WTC11 (cell line): ENCODE results near the gene DSC2. TPM values are rescaled to one million over a fixed set of nuclear protein-coding genes. Genes with fewer than 3 reads are reported as not detected.

Source experiments
- ATAC-seq: fragments of 200-7000 bp; cut with Tn5 transposase; 2 replicates; pipeline ENCODE4 v1.10.0; 2021; ENCODE audit warnings: mild to moderate bottlenecking, moderate library complexity
- CTCF ChIA-PET: fragments of 300-600 bp; sonication (Branson Sonifier 250); formaldehyde crosslinking; loops from one replicate; lab custom pipeline; 2021; ENCODE audit warnings: antibody characterized with exemption; lab: Charles Lee
- POLR2A ChIA-PET: fragments of 350-600 bp; sonication (Branson Sonifier 250); formaldehyde crosslinking; loops from one replicate; lab custom pipeline; 2021; ENCODE audit warnings: antibody characterized with exemption; lab: Charles Lee
- DNase-seq: peaks from one replicate; pipeline ENCODE4 v3.0.0; 2021; ENCODE audit warnings: low spot score
- H3K27ac Mint-ChIP-seq: 2 replicates; pipeline ENCODE4 v1.8.0; 2021; ENCODE audit warnings: mixed read lengths
- H3K27me3 Mint-ChIP-seq: 2 replicates; pipeline ENCODE4 v1.8.0; 2021; ENCODE audit warnings: low read depth, mild to moderate bottlenecking, moderate library complexity, mixed read lengths
- H3K36me3 Mint-ChIP-seq: 2 replicates; pipeline ENCODE4 v1.8.0; 2021; ENCODE audit warnings: mixed read lengths
- H3K4me1 Mint-ChIP-seq: 2 replicates; pipeline ENCODE4 v1.8.0; 2022; ENCODE audit warnings: mixed read lengths
- H3K4me3 Mint-ChIP-seq: 2 replicates; pipeline ENCODE4 v1.8.0; 2021; ENCODE audit warnings: mild to moderate bottlenecking, moderate library complexity, mixed read lengths
- H3K9me3 Mint-ChIP-seq: 2 replicates; pipeline ENCODE4 v1.8.0; 2021; ENCODE audit warnings: mixed read lengths
- ELF4 ChIP-seq: sonication (generic); formaldehyde crosslinking; IDR thresholded peaks from 2 replicates; pipeline ENCODE4 v1.8.1; 2022; ENCODE audit warnings: low read depth, mild to moderate bottlenecking, moderate library complexity, missing genetic modification reagents
- MXD4 ChIP-seq: fragments of 250-450 bp; sonication (Bioruptor Pico); IDR thresholded peaks from 2 replicates; pipeline ENCODE4 v1.8.0; 2021; ENCODE audit warnings: mild to moderate bottlenecking, moderate library complexity, borderline replicate concordance
- NR2C2 ChIP-seq: sonication (generic); formaldehyde crosslinking; IDR thresholded peaks from 2 replicates; pipeline ENCODE4 v1.8.0; 2022; ENCODE audit warnings: mild to moderate bottlenecking, missing genetic modification reagents
- PRRX2 ChIP-seq: fragments of 250-450 bp; sonication (Bioruptor Pico); IDR thresholded peaks from 2 replicates; pipeline ENCODE4 v1.8.0; 2021; ENCODE audit warnings: mild to moderate bottlenecking
- RELA ChIP-seq: sonication (generic); formaldehyde crosslinking; IDR thresholded peaks from 2 replicates; pipeline ENCODE4 v1.8.1; 2022; ENCODE audit warnings: missing genetic modification reagents, mild to moderate bottlenecking, borderline replicate concordance
- SOX15 ChIP-seq: fragments of 250-450 bp; sonication (Bioruptor Pico); IDR thresholded peaks from 2 replicates; pipeline ENCODE4 v1.9.0; 2021; ENCODE audit warnings: mild to moderate bottlenecking
- ZNF138 ChIP-seq: sonication (generic); formaldehyde crosslinking; conservative IDR thresholded peaks from 2 replicates; pipeline ENCODE4 v1.8.1; 2022; ENCODE audit warnings: mild to moderate bottlenecking, moderate library complexity, missing genetic modification reagents
- ZNF232 ChIP-seq: sonication (generic); formaldehyde crosslinking; IDR thresholded peaks from 2 replicates; pipeline ENCODE4 v1.8.0; 2022; ENCODE audit warnings: mild to moderate bottlenecking, missing genetic modification reagents
- ZNF396 ChIP-seq: fragments of 250-450 bp; sonication (Bioruptor Pico); IDR thresholded peaks from 2 replicates; pipeline ENCODE4 v1.8.0; 2021; ENCODE audit warnings: mild to moderate bottlenecking, moderate library complexity, borderline replicate concordance
- ZNF416 ChIP-seq: fragments of 250-450 bp; sonication (Bioruptor Pico); IDR thresholded peaks from 2 replicates; pipeline ENCODE4 v1.9.0; 2021; ENCODE audit warnings: mild to moderate bottlenecking, inconsistent platforms
- ZNF671 ChIP-seq: fragments of 250-450 bp; sonication (Bioruptor Pico); IDR thresholded peaks from 2 replicates; pipeline ENCODE4 v1.8.0; 2021; ENCODE audit warnings: mild to moderate bottlenecking
- total RNA-seq: library from RNA; stranded (reverse); gene quantifications from 3 replicates; pipeline ENCODE4 v1.2.3, GENCODE V29; 2021
- TF ChIP-seq, protein P1 (sequence below): sonication (generic); formaldehyde crosslinking; IDR thresholded peaks from 2 replicates; pipeline ENCODE4 v1.8.1; 2023; ENCODE audit warnings: mild to moderate bottlenecking, missing genetic modification reagents, moderate library complexity
- TF ChIP-seq, protein P2 (sequence below): sonication (generic); formaldehyde crosslinking; IDR thresholded peaks from 2 replicates; pipeline ENCODE4 v1.8.1; 2023; ENCODE audit warnings: mild to moderate bottlenecking, missing genetic modification reagents, moderate library complexity
- TF ChIP-seq, protein P3 (sequence below): fragments of 250-450 bp; sonication (Bioruptor Pico); IDR thresholded peaks from 2 replicates; pipeline ENCODE4 v2.1.2; 2022; ENCODE audit warnings: mild to moderate bottlenecking, moderate library complexity
- TF ChIP-seq, protein P4 (sequence below): fragments of 250-450 bp; sonication (Bioruptor Pico); IDR thresholded peaks from 2 replicates; pipeline ENCODE4 v1.9.0; 2021; ENCODE audit warnings: mild to moderate bottlenecking
- TF ChIP-seq, protein P5 (sequence below): sonication (generic); formaldehyde crosslinking; IDR thresholded peaks from 2 replicates; pipeline ENCODE4 v1.8.0; 2023; ENCODE audit warnings: mild to moderate bottlenecking, missing genetic modification reagents
- TF ChIP-seq, protein P6 (sequence below): sonication (generic); formaldehyde crosslinking; IDR thresholded peaks from 2 replicates; pipeline ENCODE4 v1.8.1; 2022; ENCODE audit warnings: low read depth, missing genetic modification reagents, borderline replicate concordance
- TF ChIP-seq, protein P7 (sequence below): sonication (generic); formaldehyde crosslinking; IDR thresholded peaks from 2 replicates; pipeline ENCODE4 v1.8.1; 2022; ENCODE audit warnings: low read depth, mild to moderate bottlenecking, moderate library complexity, missing genetic modification reagents, borderline replicate concordance
- TF ChIP-seq, protein P8 (sequence below): sonication (generic); formaldehyde crosslinking; IDR thresholded peaks from 2 replicates; pipeline ENCODE4 v1.8.0; 2022; ENCODE audit warnings: mild to moderate bottlenecking, missing genetic modification reagents

DSC2 gene
- total RNA-seq, 1 experiment from 2014 or later: 29.8 TPM

DNA sequence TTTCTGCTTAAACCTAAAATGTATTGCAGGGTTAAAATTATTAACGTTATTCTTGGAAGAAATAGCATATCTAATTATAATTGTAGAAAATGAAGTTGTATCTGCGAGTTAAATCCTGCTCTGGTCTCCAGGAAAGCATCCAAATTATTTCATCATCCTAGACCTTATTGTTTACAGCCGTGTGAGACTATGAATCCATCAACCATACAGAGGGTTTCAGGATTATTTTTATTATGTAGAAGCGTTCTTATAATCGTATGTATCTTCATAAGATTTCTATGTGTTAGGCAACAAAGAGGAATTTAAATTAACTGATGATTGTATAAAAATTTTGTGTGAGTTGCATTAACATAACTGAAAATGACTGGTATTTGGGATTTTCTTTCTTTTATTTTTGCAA lies 45.2 kb downstream of the DSC2 start:
- Mint-ChIP-seq H3K4me3 (no peak overlapping the region), H3K27me3 (peaks cover 4% of the 10 kb centered on the region; the same call in 1 of the 2 replicates), H3K9me3 (peaks cover 16% of the 10 kb centered on the region), H3K4me1 (peaks cover 39% of the 10 kb centered on the region), H3K27ac (no peak overlapping the region), H3K36me3 (peaks cover 13% of the 10 kb centered on the region)
- DNase-seq (no peak), ATAC-seq (no peak)
- POLR2A ChIA-PET: no interaction called here
- CTCF ChIA-PET: no interaction called here
- TF ChIP-seq, protein P1, sequence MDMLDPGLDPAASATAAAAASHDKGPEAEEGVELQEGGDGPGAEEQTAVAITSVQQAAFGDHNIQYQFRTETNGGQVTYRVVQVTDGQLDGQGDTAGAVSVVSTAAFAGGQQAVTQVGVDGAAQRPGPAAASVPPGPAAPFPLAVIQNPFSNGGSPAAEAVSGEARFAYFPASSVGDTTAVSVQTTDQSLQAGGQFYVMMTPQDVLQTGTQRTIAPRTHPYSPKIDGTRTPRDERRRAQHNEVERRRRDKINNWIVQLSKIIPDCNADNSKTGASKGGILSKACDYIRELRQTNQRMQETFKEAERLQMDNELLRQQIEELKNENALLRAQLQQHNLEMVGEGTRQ (CRISPR knock-in tag): no peak
- TF ChIP-seq, protein P2, sequence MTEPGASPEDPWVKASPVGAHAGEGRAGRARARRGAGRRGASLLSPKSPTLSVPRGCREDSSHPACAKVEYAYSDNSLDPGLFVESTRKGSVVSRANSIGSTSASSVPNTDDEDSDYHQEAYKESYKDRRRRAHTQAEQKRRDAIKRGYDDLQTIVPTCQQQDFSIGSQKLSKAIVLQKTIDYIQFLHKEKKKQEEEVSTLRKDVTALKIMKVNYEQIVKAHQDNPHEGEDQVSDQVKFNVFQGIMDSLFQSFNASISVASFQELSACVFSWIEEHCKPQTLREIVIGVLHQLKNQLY (CRISPR knock-in tag): no peak
- no peak for TF ChIP-seq MXD4 (CRISPR knock-in tag)
- TF ChIP-seq, protein P3, sequence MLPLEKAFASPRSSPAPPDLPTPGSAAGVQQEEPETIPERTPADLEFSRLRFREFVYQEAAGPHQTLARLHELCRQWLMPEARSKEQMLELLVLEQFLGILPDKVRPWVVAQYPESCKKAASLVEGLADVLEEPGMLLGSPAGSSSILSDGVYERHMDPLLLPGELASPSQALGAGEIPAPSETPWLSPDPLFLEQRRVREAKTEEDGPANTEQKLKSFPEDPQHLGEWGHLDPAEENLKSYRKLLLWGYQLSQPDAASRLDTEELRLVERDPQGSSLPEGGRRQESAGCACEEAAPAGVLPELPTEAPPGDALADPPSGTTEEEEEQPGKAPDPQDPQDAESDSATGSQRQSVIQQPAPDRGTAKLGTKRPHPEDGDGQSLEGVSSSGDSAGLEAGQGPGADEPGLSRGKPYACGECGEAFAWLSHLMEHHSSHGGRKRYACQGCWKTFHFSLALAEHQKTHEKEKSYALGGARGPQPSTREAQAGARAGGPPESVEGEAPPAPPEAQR: no peak
- TF ChIP-seq ZNF416 (CRISPR knock-in tag): no peak
- TF ChIP-seq ZNF232: no peak
- no peak for TF ChIP-seq ZNF671
- TF ChIP-seq RELA (CRISPR knock-in tag): no peak
- TF ChIP-seq, protein P4, sequence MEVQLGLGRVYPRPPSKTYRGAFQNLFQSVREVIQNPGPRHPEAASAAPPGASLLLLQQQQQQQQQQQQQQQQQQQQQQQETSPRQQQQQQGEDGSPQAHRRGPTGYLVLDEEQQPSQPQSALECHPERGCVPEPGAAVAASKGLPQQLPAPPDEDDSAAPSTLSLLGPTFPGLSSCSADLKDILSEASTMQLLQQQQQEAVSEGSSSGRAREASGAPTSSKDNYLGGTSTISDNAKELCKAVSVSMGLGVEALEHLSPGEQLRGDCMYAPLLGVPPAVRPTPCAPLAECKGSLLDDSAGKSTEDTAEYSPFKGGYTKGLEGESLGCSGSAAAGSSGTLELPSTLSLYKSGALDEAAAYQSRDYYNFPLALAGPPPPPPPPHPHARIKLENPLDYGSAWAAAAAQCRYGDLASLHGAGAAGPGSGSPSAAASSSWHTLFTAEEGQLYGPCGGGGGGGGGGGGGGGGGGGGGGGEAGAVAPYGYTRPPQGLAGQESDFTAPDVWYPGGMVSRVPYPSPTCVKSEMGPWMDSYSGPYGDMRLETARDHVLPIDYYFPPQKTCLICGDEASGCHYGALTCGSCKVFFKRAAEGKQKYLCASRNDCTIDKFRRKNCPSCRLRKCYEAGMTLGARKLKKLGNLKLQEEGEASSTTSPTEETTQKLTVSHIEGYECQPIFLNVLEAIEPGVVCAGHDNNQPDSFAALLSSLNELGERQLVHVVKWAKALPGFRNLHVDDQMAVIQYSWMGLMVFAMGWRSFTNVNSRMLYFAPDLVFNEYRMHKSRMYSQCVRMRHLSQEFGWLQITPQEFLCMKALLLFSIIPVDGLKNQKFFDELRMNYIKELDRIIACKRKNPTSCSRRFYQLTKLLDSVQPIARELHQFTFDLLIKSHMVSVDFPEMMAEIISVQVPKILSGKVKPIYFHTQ (CRISPR knock-in tag): no peak
- no peak for TF ChIP-seq ZNF138
- TF ChIP-seq SOX15 (CRISPR knock-in tag): no peak

DNA sequence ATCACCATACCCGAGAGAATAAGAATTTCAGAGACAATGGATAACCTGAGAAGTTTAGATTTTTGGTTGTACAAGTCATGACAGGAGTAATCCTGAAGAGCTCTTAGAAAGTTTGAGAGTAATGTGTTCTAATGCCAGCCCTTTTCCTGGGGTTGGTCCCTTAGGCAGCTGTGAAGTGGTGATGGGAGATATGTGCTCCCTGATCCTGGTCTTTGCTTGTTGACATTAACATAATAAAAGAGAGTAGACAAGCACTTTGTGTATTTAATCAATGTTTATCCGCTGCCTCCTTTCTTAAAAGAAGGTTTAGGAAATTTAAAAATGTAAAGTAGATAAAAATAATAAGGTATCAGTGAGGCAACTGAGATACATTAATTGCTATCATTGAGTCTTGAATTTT lies 45.9 kb downstream of the DSC2 start:
- CTCF ChIA-PET: no interaction called here

DNA sequence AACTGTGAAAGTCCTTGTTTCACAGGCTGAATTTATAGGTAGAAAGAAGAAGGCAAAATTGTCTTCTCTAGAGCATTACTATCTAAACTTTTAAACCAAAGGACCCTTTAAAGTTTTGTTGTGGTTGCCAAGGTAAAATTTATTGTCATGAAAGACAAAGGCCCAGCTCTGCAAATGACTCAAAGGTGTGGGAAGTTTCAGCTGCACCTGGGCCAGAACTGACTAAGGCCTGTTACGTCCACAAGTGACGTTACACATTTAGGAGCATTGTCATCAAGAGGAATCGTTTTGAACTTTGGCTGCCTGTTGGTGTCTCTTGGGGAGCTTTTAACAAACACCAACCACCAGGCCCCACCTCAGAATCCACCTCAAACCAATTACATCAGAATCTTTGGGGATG lies 51.6 kb downstream of the DSC2 start:
- H3K9me3 Mint-ChIP-seq: peaks cover 16% of the 10 kb centered on the region
- ChIA-PET CTCF (no interaction called here), POLR2A (no interaction called here)
- no peak overlapping the region for H3K27ac Mint-ChIP-seq
- H3K4me1 Mint-ChIP-seq: peaks cover 6% of the 10 kb centered on the region
- H3K36me3 Mint-ChIP-seq: peaks cover 13% of the 10 kb centered on the region
- H3K27me3 Mint-ChIP-seq: peaks cover 9% of the 10 kb centered on the region
- ATAC-seq (no peak), DNase-seq (no peak)
- no peak overlapping the region for H3K4me3 Mint-ChIP-seq
- TF ChIP-seq NR2C2 (no peak), PRRX2 (CRISPR knock-in tag) (no peak), ELF4 (no peak), ZNF396 (no peak), ZNF671 (no peak)
- TF ChIP-seq, protein P5, sequence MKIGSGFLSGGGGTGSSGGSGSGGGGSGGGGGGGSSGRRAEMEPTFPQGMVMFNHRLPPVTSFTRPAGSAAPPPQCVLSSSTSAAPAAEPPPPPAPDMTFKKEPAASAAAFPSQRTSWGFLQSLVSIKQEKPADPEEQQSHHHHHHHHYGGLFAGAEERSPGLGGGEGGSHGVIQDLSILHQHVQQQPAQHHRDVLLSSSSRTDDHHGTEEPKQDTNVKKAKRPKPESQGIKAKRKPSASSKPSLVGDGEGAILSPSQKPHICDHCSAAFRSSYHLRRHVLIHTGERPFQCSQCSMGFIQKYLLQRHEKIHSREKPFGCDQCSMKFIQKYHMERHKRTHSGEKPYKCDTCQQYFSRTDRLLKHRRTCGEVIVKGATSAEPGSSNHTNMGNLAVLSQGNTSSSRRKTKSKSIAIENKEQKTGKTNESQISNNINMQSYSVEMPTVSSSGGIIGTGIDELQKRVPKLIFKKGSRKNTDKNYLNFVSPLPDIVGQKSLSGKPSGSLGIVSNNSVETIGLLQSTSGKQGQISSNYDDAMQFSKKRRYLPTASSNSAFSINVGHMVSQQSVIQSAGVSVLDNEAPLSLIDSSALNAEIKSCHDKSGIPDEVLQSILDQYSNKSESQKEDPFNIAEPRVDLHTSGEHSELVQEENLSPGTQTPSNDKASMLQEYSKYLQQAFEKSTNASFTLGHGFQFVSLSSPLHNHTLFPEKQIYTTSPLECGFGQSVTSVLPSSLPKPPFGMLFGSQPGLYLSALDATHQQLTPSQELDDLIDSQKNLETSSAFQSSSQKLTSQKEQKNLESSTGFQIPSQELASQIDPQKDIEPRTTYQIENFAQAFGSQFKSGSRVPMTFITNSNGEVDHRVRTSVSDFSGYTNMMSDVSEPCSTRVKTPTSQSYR: no peak
- TF ChIP-seq, protein P6, sequence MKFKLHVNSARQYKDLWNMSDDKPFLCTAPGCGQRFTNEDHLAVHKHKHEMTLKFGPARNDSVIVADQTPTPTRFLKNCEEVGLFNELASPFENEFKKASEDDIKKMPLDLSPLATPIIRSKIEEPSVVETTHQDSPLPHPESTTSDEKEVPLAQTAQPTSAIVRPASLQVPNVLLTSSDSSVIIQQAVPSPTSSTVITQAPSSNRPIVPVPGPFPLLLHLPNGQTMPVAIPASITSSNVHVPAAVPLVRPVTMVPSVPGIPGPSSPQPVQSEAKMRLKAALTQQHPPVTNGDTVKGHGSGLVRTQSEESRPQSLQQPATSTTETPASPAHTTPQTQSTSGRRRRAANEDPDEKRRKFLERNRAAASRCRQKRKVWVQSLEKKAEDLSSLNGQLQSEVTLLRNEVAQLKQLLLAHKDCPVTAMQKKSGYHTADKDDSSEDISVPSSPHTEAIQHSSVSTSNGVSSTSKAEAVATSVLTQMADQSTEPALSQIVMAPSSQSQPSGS (CRISPR knock-in tag): no peak

More for the DNA sequence above, 45.9 kb downstream of the DSC2 start:
- peaks cover 16% of the 10 kb centered on the region for H3K9me3 Mint-ChIP-seq
- no peak for DNase-seq
- H3K4me1 Mint-ChIP-seq: peaks cover 39% of the 10 kb centered on the region
- peaks cover 4% of the 10 kb centered on the region; the same call in 1 of the 2 replicates for H3K27me3 Mint-ChIP-seq
- TF ChIP-seq, protein P7, sequence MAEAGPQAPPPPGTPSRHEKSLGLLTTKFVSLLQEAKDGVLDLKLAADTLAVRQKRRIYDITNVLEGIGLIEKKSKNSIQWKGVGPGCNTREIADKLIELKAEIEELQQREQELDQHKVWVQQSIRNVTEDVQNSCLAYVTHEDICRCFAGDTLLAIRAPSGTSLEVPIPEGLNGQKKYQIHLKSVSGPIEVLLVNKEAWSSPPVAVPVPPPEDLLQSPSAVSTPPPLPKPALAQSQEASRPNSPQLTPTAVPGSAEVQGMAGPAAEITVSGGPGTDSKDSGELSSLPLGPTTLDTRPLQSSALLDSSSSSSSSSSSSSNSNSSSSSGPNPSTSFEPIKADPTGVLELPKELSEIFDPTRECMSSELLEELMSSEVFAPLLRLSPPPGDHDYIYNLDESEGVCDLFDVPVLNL (CRISPR knock-in tag): no peak
- TF ChIP-seq, protein P8, sequence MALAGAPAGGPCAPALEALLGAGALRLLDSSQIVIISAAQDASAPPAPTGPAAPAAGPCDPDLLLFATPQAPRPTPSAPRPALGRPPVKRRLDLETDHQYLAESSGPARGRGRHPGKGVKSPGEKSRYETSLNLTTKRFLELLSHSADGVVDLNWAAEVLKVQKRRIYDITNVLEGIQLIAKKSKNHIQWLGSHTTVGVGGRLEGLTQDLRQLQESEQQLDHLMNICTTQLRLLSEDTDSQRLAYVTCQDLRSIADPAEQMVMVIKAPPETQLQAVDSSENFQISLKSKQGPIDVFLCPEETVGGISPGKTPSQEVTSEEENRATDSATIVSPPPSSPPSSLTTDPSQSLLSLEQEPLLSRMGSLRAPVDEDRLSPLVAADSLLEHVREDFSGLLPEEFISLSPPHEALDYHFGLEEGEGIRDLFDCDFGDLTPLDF (CRISPR knock-in tag): no peak
- peaks cover 13% of the 10 kb centered on the region for H3K36me3 Mint-ChIP-seq
- no peak overlapping the region for H3K27ac Mint-ChIP-seq
- no peak overlapping the region for H3K4me3 Mint-ChIP-seq
- POLR2A ChIA-PET: no interaction called here
- ATAC-seq: peak; percentile 80
